Activated CD4-positive, alpha-beta T cell treated with anti-CD3 and anti-CD28 coated beads for 48 hours (primary cell): ENCODE data around the gene FRY.
A peak's percentile ranks its signal among the peaks of the same experiment; 100 is the strongest.

Experiments
- DNase-seq: peaks from one replicate; pipeline ENCODE4 v3.0.0-alpha.2; 2020

The FRY gene

GRCh38 chr13:32315238-32316027, 283.9 kb downstream of the FRY start, which contains the start of the genes BRCA2 and ZAR1L:
Gene BRCA2 (plus strand): TSS chr13:32315508. CDS start chr13:32316461, 953 bp downstream.
Gene ZAR1L (minus strand): TSS chr13:32315363. CDS start chr13:32311925, 3,438 bp downstream.
- DNase-seq, result peak; percentile 92

GRCh38 chr13:32316028-32316339, 284.4 kb downstream of the FRY start:
- DNase-seq, result no peak

- DNase-seq, result no peak
Measured at GRCh38 chr13:32316501-32316900, 284.9 kb downstream of the FRY start.

GRCh38 chr13:32317716-32318465, 286.3 kb downstream of the FRY start:
- DNase-seq, result no peak

- no peak for DNase-seq
Measured at GRCh38 chr13:32320528-32320927, 289.0 kb downstream of the FRY start.

GRCh38 chr13:32323912-32324311, 292.3 kb downstream of the FRY start:
- no peak for DNase-seq

- no peak for DNase-seq
Measured at GRCh38 chr13:32330441-32330840, 298.9 kb downstream of the FRY start.

GRCh38 chr13:32334671-32335070, 303.1 kb downstream of the FRY start:
- DNase-seq, result no peak

GRCh38 chr13:32340914-32341313, 309.3 kb downstream of the FRY start:
- no peak for DNase-seq

GRCh38 chr13:32347651-32348050, 316.1 kb downstream of the FRY start:
- no peak for DNase-seq
